Measurements from ENCODE around the gene RILPL1.
"Not testable (repeated sequence)": the region's sequence is repeated elsewhere in the genome, so short reads cannot be mapped to it uniquely, and the experiment has no call there.

DNA sequence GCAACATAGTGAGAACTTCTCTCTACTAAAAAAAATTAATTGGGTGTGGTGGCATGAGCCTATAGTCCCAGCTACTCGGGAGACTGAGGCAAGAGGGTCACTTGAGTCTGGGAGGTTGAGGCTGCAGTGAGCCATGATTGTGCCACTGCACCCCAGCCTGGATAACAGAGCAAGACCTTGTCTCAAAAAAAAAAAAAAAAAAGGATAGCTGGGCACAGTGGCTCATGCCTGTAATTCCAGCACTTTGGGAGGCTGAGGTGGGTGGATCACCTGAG lies 81.3 kb downstream of the RILPL1 start:
- TF ChIP-seq, protein P1, sequence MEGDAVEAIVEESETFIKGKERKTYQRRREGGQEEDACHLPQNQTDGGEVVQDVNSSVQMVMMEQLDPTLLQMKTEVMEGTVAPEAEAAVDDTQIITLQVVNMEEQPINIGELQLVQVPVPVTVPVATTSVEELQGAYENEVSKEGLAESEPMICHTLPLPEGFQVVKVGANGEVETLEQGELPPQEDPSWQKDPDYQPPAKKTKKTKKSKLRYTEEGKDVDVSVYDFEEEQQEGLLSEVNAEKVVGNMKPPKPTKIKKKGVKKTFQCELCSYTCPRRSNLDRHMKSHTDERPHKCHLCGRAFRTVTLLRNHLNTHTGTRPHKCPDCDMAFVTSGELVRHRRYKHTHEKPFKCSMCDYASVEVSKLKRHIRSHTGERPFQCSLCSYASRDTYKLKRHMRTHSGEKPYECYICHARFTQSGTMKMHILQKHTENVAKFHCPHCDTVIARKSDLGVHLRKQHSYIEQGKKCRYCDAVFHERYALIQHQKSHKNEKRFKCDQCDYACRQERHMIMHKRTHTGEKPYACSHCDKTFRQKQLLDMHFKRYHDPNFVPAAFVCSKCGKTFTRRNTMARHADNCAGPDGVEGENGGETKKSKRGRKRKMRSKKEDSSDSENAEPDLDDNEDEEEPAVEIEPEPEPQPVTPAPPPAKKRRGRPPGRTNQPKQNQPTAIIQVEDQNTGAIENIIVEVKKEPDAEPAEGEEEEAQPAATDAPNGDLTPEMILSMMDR (conservative IDR thresholded peaks at IDR 0.05; ENCODE audit: low read length) = not testable (repeated sequence)
- not testable (repeated sequence) for TF ChIP-seq EZH2phosphoT487 (IDR thresholded peaks at IDR 0.05; ENCODE audit: borderline replicate concordance, low read depth, low read length)
